Measurements from ENCODE around the gene PGM3.

Gene PGM3

DNA sequence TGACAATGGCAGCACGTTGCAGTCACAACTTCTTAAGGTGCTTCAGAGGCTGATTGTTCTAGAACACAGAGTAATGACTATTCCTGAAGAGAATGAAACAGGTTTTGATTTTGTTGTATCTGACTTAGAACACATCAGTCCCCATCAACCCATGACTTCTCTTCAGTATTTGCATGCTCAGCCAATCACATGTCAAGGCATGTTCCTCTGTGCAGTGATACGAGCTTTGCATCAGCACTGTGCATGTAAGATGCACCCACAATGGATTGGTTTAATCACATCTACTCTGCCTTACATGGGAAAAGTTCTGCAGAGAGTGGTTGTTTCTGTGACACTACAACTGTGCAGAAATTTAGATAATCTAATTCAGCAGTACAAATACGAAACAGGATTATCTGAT is 54.3 kb downstream of the PGM3 start:
- no peak for ATAC-seq
- TF ChIP-seq TOX (CRISPR knock-in tag; IDR thresholded peaks at IDR 0.05; ENCODE audit: borderline replicate concordance) = no peak
- TF ChIP-seq CSDC2 (CRISPR knock-in tag; IDR thresholded peaks at IDR 0.05) = no peak
- no peak for TF ChIP-seq ESRRG (CRISPR knock-in tag; IDR thresholded peaks at IDR 0.05)
- no peak for TF ChIP-seq ARNTL (CRISPR knock-in tag; IDR thresholded peaks at IDR 0.05; ENCODE audit: borderline replicate concordance, low read depth)
- no peak for TF ChIP-seq ZNF70 (CRISPR knock-in tag; IDR thresholded peaks at IDR 0.05)
- no peak for TF ChIP-seq PATZ1 (CRISPR knock-in tag; IDR thresholded peaks at IDR 0.05; ENCODE audit: borderline replicate concordance)
- TF ChIP-seq, protein P1, sequence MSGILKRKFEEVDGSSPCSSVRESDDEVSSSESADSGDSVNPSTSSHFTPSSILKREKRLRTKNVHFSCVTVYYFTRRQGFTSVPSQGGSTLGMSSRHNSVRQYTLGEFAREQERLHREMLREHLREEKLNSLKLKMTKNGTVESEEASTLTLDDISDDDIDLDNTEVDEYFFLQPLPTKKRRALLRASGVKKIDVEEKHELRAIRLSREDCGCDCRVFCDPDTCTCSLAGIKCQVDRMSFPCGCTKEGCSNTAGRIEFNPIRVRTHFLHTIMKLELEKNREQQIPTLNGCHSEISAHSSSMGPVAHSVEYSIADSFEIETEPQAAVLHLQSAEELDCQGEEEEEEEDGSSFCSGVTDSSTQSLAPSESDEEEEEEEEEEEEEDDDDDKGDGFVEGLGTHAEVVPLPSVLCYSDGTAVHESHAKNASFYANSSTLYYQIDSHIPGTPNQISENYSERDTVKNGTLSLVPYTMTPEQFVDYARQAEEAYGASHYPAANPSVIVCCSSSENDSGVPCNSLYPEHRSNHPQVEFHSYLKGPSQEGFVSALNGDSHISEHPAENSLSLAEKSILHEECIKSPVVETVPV (CRISPR knock-in tag; IDR thresholded peaks at IDR 0.05) = no peak
- no peak for TF ChIP-seq GLIS3 (CRISPR knock-in tag; IDR thresholded peaks at IDR 0.05)
- TF ChIP-seq ISL1 (CRISPR knock-in tag; IDR thresholded peaks at IDR 0.05) = no peak
- TF ChIP-seq ZNF8 (CRISPR knock-in tag; IDR thresholded peaks at IDR 0.05) = no peak
- no peak for TF ChIP-seq ZFP30 (CRISPR knock-in tag; IDR thresholded peaks at IDR 0.05)
- no peak for TF ChIP-seq PPARA (CRISPR knock-in tag; IDR thresholded peaks at IDR 0.05; ENCODE audit: borderline replicate concordance)
- TF ChIP-seq, protein P2, sequence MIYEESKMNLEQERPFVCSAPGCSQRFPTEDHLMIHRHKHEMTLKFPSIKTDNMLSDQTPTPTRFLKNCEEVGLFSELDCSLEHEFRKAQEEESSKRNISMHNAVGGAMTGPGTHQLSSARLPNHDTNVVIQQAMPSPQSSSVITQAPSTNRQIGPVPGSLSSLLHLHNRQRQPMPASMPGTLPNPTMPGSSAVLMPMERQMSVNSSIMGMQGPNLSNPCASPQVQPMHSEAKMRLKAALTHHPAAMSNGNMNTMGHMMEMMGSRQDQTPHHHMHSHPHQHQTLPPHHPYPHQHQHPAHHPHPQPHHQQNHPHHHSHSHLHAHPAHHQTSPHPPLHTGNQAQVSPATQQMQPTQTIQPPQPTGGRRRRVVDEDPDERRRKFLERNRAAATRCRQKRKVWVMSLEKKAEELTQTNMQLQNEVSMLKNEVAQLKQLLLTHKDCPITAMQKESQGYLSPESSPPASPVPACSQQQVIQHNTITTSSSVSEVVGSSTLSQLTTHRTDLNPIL (CRISPR knock-in tag; IDR thresholded peaks at IDR 0.05; ENCODE audit: low read depth) = no peak

DNA sequence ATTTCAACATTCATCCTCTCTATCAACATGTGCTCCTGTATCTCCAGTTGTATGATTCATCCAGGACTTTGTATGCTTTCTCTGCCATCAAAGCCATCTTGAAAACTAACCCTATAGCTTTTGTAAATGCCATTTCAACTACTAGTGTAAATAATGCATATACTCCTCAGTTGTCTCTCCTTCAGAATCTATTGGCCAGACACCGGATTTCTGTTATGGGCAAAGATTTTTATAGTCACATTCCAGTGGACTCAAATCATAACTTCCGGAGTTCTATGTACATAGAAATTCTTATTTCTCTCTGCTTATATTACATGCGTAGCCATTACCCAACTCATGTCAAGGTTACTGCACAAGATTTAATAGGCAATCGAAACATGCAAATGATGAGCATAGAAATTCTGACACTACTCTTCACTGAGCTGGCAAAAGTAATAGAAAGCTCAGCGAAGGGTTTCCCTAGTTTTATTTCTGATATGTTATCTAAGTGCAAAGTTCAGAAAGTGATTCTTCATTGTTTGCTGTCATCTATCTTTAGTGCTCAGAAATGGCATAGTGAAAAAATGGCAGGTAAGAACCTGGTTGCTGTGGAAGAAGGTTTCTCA is 54.8 kb downstream of the PGM3 start:
- TF ChIP-seq ZNF565 (CRISPR knock-in tag; conservative IDR thresholded peaks at IDR 0.05; ENCODE audit: low read depth) = no peak
- no peak for TF ChIP-seq ZC3H10 (CRISPR knock-in tag; IDR thresholded peaks at IDR 0.05)
- TF ChIP-seq GLIS3 (CRISPR knock-in tag; IDR thresholded peaks at IDR 0.05) = no peak
- TF ChIP-seq CSDC2 (CRISPR knock-in tag; IDR thresholded peaks at IDR 0.05) = no peak
- TF ChIP-seq SNAI2 (CRISPR knock-in tag; IDR thresholded peaks at IDR 0.05) = no peak
- TF ChIP-seq ARNTL (CRISPR knock-in tag; IDR thresholded peaks at IDR 0.05; ENCODE audit: borderline replicate concordance, low read depth) = no peak
- TF ChIP-seq ZFP30 (CRISPR knock-in tag; IDR thresholded peaks at IDR 0.05) = no peak
- no peak for TF ChIP-seq ZNF8 (CRISPR knock-in tag; IDR thresholded peaks at IDR 0.05)
- TF ChIP-seq OSR1 (CRISPR knock-in tag; IDR thresholded peaks at IDR 0.05) = no peak
- TF ChIP-seq ZNF70 (CRISPR knock-in tag; IDR thresholded peaks at IDR 0.05) = no peak
- TF ChIP-seq, protein P2 (CRISPR knock-in tag; IDR thresholded peaks at IDR 0.05; ENCODE audit: low read depth) = no peak
- TF ChIP-seq ESRRG (CRISPR knock-in tag; IDR thresholded peaks at IDR 0.05) = no peak
- TF ChIP-seq RARB (CRISPR knock-in tag; IDR thresholded peaks at IDR 0.05) = no peak
- TF ChIP-seq TSHZ2 (CRISPR knock-in tag; IDR thresholded peaks at IDR 0.05) = no peak
- TF ChIP-seq, protein P3, sequence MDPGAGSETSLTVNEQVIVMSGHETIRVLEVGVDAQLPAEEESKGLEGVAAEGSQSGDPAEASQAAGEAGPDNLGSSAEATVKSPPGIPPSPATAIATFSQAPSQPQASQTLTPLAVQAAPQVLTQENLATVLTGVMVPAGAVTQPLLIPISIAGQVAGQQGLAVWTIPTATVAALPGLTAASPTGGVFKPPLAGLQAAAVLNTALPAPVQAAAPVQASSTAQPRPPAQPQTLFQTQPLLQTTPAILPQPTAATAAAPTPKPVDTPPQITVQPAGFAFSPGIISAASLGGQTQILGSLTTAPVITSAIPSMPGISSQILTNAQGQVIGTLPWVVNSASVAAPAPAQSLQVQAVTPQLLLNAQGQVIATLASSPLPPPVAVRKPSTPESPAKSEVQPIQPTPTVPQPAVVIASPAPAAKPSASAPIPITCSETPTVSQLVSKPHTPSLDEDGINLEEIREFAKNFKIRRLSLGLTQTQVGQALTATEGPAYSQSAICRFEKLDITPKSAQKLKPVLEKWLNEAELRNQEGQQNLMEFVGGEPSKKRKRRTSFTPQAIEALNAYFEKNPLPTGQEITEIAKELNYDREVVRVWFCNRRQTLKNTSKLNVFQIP (CRISPR knock-in tag; IDR thresholded peaks at IDR 0.05; ENCODE audit: borderline replicate concordance, low read depth) = no peak
- ATAC-seq = no peak
